ENCODE data around the gene TTC16. TPM values are rescaled to one million over a fixed set of nuclear protein-coding genes. Genes with fewer than 3 reads are reported as not detected.
A peak's percentile ranks its signal among the peaks of the same experiment; 100 is the strongest.

TTC16 gene
- total and polyA plus RNA-seq, 7 donors = 0.15 TPM; not detected in 6

DNA sequence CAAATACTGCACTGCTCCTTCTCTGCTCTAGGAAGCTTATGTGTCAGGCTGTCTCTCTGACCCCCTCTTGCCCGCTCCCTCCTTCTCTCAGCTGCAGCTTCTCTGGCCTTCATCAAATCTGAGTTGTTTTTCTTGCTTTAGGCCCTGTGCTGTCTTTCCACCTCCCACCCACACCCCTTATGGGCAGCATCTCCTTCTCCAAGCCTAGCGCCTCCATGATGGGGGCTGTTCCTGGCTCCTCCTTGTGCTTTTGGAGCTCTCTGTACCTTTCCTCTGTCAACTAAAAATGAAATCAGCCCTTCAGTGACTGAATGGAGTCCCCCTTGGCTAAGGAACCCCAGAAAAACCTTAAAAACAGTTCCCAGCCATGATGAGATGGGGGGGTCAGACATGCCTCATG lies 15.7 kb upstream of the TTC16 start:
- WGBS, 2 donors = 97 to 98% methylated on average over 2 of the region's 2 CpGs
- Histone ChIP-seq H3K9me3 (no peaks in the 10 kb centered on the region), H3K4me1 (peaks cover 0 to 17% (median 7%) of the 10 kb centered on the region in 4 donors), H3K27ac (peak overlapping the region; percentile 81 to 84 (median 82)), H3K4me3 (no peak overlapping the region), H3K27me3 (no peaks in the 10 kb centered on the region), H3K36me3 (no peaks in the 10 kb centered on the region)
- DNase-seq = no peak
- intact Hi-C loops (cut with DNase I) = no loop called here
- no peak for TF ChIP-seq EP300 (IDR thresholded peaks at IDR 0.05)
- no peak for TF ChIP-seq POLR2A (IDR thresholded peaks at IDR 0.05)
- TF ChIP-seq CTCF (IDR thresholded peaks at IDR 0.05) = no peak
- TF ChIP-seq POLR2AphosphoS5 (IDR thresholded peaks at IDR 0.05) = no peak

DNA sequence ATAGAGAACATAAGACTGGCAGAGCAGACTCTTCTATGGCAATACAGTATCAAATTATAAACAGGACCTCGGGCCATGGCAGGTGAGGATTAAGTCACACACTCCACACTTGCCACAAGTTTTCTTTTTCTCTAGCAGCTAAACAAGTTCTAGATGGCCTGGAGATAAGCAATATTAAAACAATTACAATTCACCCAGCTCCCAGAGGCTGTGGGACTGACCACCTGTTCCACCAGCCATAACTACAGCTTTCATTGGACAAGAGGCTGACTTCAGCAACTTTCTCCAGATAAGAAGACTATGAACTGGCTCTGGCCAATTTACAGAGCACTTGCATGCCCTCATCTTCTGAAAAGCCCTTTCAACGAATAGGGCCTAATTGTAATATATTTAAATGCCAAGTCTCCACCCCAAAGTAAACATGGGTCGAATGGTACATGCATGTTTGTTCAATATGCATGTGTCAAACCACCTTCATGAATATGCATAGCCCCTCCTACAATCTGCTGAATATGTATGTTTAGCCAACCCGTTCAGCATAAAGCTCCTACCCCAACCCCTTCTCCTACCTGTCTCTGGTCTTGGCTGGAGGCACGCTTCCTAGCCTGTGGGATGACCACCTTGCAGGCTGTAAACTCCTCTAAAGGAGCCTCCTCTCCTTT lies 15.2 kb upstream of the TTC16 start:
- Histone ChIP-seq H3K4me3 (no peak overlapping the region), H3K36me3 (no peaks in the 10 kb centered on the region), H3K27me3 (no peaks in the 10 kb centered on the region), H3K9me3 (no peaks in the 10 kb centered on the region), H3K4me1 (peaks cover 0 to 17% (median 7%) of the 10 kb centered on the region in 4 donors), H3K27ac (peak overlapping the region in 1 of 4 donors; percentile 84)
- WGBS, 2 donors = 57 to 80% methylated on average over 5 of the region's 5 CpGs
- DNase-seq = no peak
- intact Hi-C loops (cut with DNase I) = no loop called here
- TF ChIP-seq CTCF (IDR thresholded peaks at IDR 0.05) (no peak), POLR2AphosphoS5 (IDR thresholded peaks at IDR 0.05) (no peak), POLR2A (IDR thresholded peaks at IDR 0.05) (no peak), EP300 (IDR thresholded peaks at IDR 0.05) (no peak)

DNA sequence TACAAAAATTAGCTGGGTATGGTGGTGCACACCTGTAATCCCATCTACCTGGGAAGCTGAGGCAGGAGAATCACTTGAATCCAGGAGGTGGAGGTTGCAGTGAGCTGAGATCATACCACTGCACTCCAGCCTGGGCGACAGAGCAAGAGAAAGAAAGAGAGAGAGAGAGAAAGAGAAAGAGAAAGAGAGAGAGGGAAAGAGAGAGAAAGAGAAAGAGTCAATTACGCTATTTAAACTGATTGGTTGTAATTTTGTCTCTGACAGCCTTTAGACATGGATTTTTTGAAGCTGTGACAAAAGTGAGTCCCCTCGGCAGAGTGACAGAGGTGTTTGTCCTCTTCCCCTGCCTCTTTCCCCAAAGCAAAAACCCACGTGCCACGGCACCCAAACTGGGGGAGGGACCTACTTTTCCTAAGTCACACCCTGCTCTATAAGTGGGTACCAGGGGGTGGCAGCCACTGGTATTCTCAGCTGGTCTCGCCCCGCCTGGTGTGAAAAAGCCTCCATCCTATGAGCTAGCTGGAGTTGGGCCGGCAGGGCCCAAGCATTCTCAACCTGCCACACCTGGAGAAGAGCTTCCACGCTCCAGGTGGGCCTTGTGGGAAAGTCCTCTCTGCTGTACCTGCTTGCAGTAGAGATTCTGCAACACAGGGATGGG lies 12.5 kb upstream of the TTC16 start:
- Histone ChIP-seq H3K27ac (no peak overlapping the region), H3K4me3 (no peak overlapping the region), H3K9me3 (no peaks in the 10 kb centered on the region), H3K27me3 (no peaks in the 10 kb centered on the region), H3K4me1 (peaks cover 0 to 17% (median 7%) of the 10 kb centered on the region in 4 donors), H3K36me3 (no peaks in the 10 kb centered on the region)
- no peak for DNase-seq
- TF ChIP-seq POLR2A (IDR thresholded peaks at IDR 0.05) (no peak), CTCF (IDR thresholded peaks at IDR 0.05) (no peak), POLR2AphosphoS5 (IDR thresholded peaks at IDR 0.05) (no peak), EP300 (IDR thresholded peaks at IDR 0.05) (no peak)
- WGBS, 2 donors = 79 to 86% methylated on average over 9 of the region's 9 CpGs
- intact Hi-C loops (cut with DNase I) = no loop called here

DNA sequence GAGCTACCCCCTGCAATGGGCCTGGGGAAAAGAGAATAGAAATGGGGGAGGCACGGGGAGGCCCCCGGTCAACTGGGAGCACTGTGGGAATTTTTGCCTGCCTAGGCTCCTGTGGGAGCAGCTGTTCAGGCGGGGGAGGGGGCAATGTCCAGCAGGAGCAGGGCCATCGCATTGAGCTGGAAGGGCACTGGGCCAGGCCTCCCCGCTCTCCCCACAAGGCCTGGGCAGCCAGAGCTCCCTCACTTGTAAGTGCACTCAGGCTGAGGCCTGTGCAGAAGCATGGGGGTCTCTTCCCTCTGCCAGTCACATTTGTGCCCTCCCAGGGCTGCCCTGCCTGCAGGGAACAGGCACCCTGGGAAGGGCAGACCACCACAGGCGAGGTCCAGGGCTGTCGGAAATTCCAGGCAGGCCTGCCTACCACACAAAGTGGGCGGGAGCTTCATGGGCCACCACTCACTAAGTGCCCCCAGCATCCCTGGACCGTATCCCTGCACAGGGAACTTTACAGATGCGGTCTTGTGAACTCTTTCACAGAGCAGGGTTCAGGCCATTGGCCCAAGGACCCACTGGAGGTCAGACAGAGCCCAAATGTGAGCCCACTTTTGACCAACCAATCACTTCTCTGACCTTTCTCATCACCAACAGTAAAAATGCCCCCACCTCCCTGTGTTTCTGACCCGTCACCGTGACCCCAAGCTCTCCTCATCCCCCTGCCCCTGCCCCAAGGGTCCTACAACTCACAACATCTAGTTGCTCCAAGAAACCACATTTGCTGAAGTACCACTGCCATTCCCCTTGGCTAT lies 10.1 kb upstream of the TTC16 start:
- Histone ChIP-seq H3K36me3 (no peaks in the 10 kb centered on the region), H3K4me3 (no peak overlapping the region), H3K4me1 (no peaks in the 10 kb centered on the region), H3K27ac (no peak overlapping the region), H3K9me3 (no peaks in the 10 kb centered on the region), H3K27me3 (no peaks in the 10 kb centered on the region)
- TF ChIP-seq POLR2AphosphoS5 (IDR thresholded peaks at IDR 0.05) = no peak
- TF ChIP-seq POLR2A (IDR thresholded peaks at IDR 0.05) = no peak
- no peak for TF ChIP-seq EP300 (IDR thresholded peaks at IDR 0.05)
- TF ChIP-seq CTCF (IDR thresholded peaks at IDR 0.05) = no peak
- DNase-seq = no peak
- whole genome bisulfite sequencing, 2 donors = 87 to 88% methylated on average over 12 of the region's 12 CpGs
- intact Hi-C loops (cut with DNase I) = no loop called here

Data from sigmoid colon (tissue), 7 donors.